IMR-90 (cell line): ENCODE measurements around the gene SOX12. TPM values are rescaled to one million over a fixed set of nuclear protein-coding genes. Genes with fewer than 3 reads are reported as not detected.

Experiments
- ATAC-seq: fragments of 200-7000 bp; cut with Tn5 transposase; 2 replicates; pipeline ENCODE4 v1.9.1; 2020; ENCODE audit warnings: low read depth, mild to moderate bottlenecking, moderate library complexity
- BruUV-seq: library from RNA; stranded (reverse); fragments of 400-500 nt; replicated peaks from 2 replicates; lab custom pipeline; 2021; lab: Mats Ljungman, UMichigan
- CTCF ChIA-PET: fragments of 300-600 bp; formaldehyde crosslinking; extraction: SDS; loops from one replicate; lab custom pipeline; 2021; ENCODE audit warnings: antibody characterized with exemption; lab: Yijun Ruan, JAX
- POLR2A ChIA-PET: fragments of 300-600 bp; sonication (Branson Sonifier 250); formaldehyde crosslinking; loops from one replicate; lab custom pipeline; 2022; ENCODE audit warnings: antibody characterized with exemption; ENCODE audit not compliant: unreplicated experiment; lab: Charles Lee
- DNase-seq: peaks from one replicate; pipeline ENCODE4 v3.0.0; 2013
- H2AFZ ChIP-seq: replicated peaks from 2 replicates; pipeline ENCODE3; 2013; ENCODE audit warnings: low read length, mild to moderate bottlenecking; ENCODE audit not compliant: poor library complexity
- H2AK5ac ChIP-seq: 2 replicates; pipeline ENCODE4 v1.6.1; 2013; ENCODE audit warnings: low read depth, low read length, inconsistent platforms
- H2AK9ac ChIP-seq: replicated peaks from 2 replicates; pipeline ENCODE3; 2013; ENCODE audit warnings: mild to moderate bottlenecking, low read depth, low read length, moderate library complexity; ENCODE audit not compliant: poor library complexity
- H2BK120ac ChIP-seq: 2 replicates; pipeline ENCODE4 v1.6.1; 2013; ENCODE audit warnings: low read depth, low read length, inconsistent platforms
- H2BK15ac ChIP-seq: 3 replicates; pipeline ENCODE4 v1.6.1; 2013; ENCODE audit warnings: low read depth, low read length, inconsistent platforms
- H2BK20ac ChIP-seq: 2 replicates; pipeline ENCODE4 v1.6.1; 2013; ENCODE audit warnings: low read depth, mild to moderate bottlenecking, inconsistent platforms, low read length, moderate library complexity
- H2BK5ac ChIP-seq: 2 replicates; pipeline ENCODE4 v1.6.1; 2013; ENCODE audit warnings: mild to moderate bottlenecking, low read depth, low read length, inconsistent platforms; ENCODE audit not compliant: poor library complexity, severe bottlenecking
- H3K14ac ChIP-seq: replicated peaks from 2 replicates; pipeline ENCODE4 v1.6.1; 2013; ENCODE audit warnings: low read depth, low read length, inconsistent platforms
- H3K18ac ChIP-seq: 2 replicates; pipeline ENCODE4 v1.6.1; 2013; ENCODE audit warnings: low read depth, low read length, control low read depth
- H3K23ac ChIP-seq: 2 replicates; pipeline ENCODE4 v1.6.1; 2013; ENCODE audit warnings: low read depth, low read length, inconsistent platforms
- H3K27ac ChIP-seq: 2 replicates; pipeline ENCODE4 v1.5.1; 2013; ENCODE audit warnings: mild to moderate bottlenecking, control low read depth, low read length; ENCODE audit not compliant: insufficient read depth
- H3K27me3 ChIP-seq: 2 replicates; pipeline ENCODE4 v1.6.1; 2013; ENCODE audit warnings: low read length; ENCODE audit not compliant: control insufficient read depth, insufficient read depth
- H3K36me3 ChIP-seq: 2 replicates; pipeline ENCODE4 v1.6.1; 2013; ENCODE audit warnings: low read length, mixed read lengths; ENCODE audit not compliant: control insufficient read depth, insufficient read depth
- H3K4ac ChIP-seq: 2 replicates; pipeline ENCODE4 v1.6.1; 2013; ENCODE audit warnings: low read depth, low read length, inconsistent platforms
- H3K4me1 ChIP-seq: 2 replicates; pipeline ENCODE4 v1.6.1; 2013; ENCODE audit warnings: low read length, mixed read lengths; ENCODE audit not compliant: control insufficient read depth, insufficient read depth
- H3K4me2 ChIP-seq: 2 replicates; pipeline ENCODE4 v1.6.1; 2013; ENCODE audit warnings: low read depth, mild to moderate bottlenecking, control low read depth, low read length, moderate library complexity
- H3K4me3 ChIP-seq: 2 replicates; pipeline ENCODE4 v1.5.1; 2013; ENCODE audit warnings: low read depth, mild to moderate bottlenecking, control low read depth, low read length, moderate library complexity; ENCODE audit not compliant: insufficient read depth
- H3K56ac ChIP-seq: 2 replicates; pipeline ENCODE4 v1.6.1; 2013; ENCODE audit warnings: low read length, inconsistent platforms; ENCODE audit not compliant: insufficient read depth; ENCODE audit errors: extremely low read depth
- H3K79me1 ChIP-seq, 2 experiments: 2 replicates each; pipeline ENCODE4 v1.6.1; 2013; ENCODE audit warnings: low read length in 2 of 2, inconsistent platforms in 1 of 2, low read depth in 1 of 2
- H3K9ac ChIP-seq: 2 replicates; pipeline ENCODE4 v1.6.1; 2013; ENCODE audit warnings: low read depth, low read length, control low read depth
- H3K9me1 ChIP-seq: 2 replicates; pipeline ENCODE4 v1.6.1; 2013; ENCODE audit warnings: low read length, inconsistent platforms; ENCODE audit not compliant: insufficient read depth
- H3K9me3 ChIP-seq: 2 replicates; pipeline ENCODE4 v1.6.1; 2013; ENCODE audit warnings: low read length; ENCODE audit not compliant: control insufficient read depth, insufficient read depth
- H4K20me1 ChIP-seq: 2 replicates; pipeline ENCODE4 v1.6.1; 2013; ENCODE audit warnings: low read length, inconsistent platforms; ENCODE audit not compliant: insufficient read depth
- H4K5ac ChIP-seq: 2 replicates; pipeline ENCODE4 v1.6.1; 2013; ENCODE audit warnings: mild to moderate bottlenecking, low read depth, low read length, control low read depth
- H4K8ac ChIP-seq, 2 experiments: 2 replicates each; pipeline ENCODE4 v1.6.1; 2013; ENCODE audit warnings: low read depth in 2 of 2, low read length in 2 of 2, control low read depth in 1 of 2, inconsistent platforms in 1 of 2
- H4K91ac ChIP-seq: 2 replicates; pipeline ENCODE4 v1.6.1; 2013; ENCODE audit warnings: low read depth, low read length, inconsistent platforms; ENCODE audit not compliant: insufficient read depth
- BHLHE40 ChIP-seq: fragments of 150-350 bp; IDR thresholded peaks from 2 replicates; pipeline ENCODE4 v1.6.1; 2016; ENCODE audit warnings: mild to moderate bottlenecking, low read depth, low read length
- CEBPB ChIP-seq: IDR thresholded peaks from 2 replicates; pipeline ENCODE4 v1.6.1; 2012; ENCODE audit warnings: low read depth, low read length, improper control_type of control experiment
- CHD1 ChIP-seq: IDR thresholded peaks from 2 replicates; pipeline ENCODE4 v1.6.1; 2012; ENCODE audit warnings: low read depth, low read length, improper control_type of control experiment
- CTCF ChIP-seq: conservative IDR thresholded peaks from 2 replicates; pipeline ENCODE4 v1.5.1; 2012; ENCODE audit warnings: mild to moderate bottlenecking, low read depth, low read length, improper control_type of control experiment
- ELK1 ChIP-seq: fragments of 150-350 bp; IDR thresholded peaks from 2 replicates; pipeline ENCODE4 v1.6.1; 2016; ENCODE audit warnings: low read depth, mild to moderate bottlenecking, low read length, moderate library complexity, borderline replicate concordance
- FOS ChIP-seq: fragments of 150-350 bp; IDR thresholded peaks from 2 replicates; pipeline ENCODE4 v1.6.1; 2016; ENCODE audit warnings: low read depth, low read length
- MAFK ChIP-seq: IDR thresholded peaks from 2 replicates; pipeline ENCODE4 v1.6.1; 2012; ENCODE audit warnings: low read depth, low read length, improper control_type of control experiment
- MAZ ChIP-seq: IDR thresholded peaks from 2 replicates; pipeline ENCODE4 v1.6.1; 2012; ENCODE audit warnings: low read depth, mild to moderate bottlenecking, low read length, improper control_type of control experiment, moderate library complexity, borderline replicate concordance
- MXI1 ChIP-seq: IDR thresholded peaks from 2 replicates; pipeline ENCODE4 v1.6.1; 2012; ENCODE audit warnings: low read depth, mild to moderate bottlenecking, low read length, moderate library complexity, borderline replicate concordance
- NFE2L2 ChIP-seq: fragments of 150-350 bp; IDR thresholded peaks from 2 replicates; pipeline ENCODE4 v1.6.1; 2016; ENCODE audit warnings: low read depth, mild to moderate bottlenecking, low read length
- POLR2A ChIP-seq: IDR thresholded peaks from 2 replicates; pipeline ENCODE4 v1.6.1; 2012; ENCODE audit warnings: mild to moderate bottlenecking, low read depth, low read length
- RAD21 ChIP-seq: IDR thresholded peaks from 2 replicates; pipeline ENCODE4 v1.6.1; 2012; ENCODE audit warnings: low read length, improper control_type of control experiment
- RCOR1 ChIP-seq: IDR thresholded peaks from 2 replicates; pipeline ENCODE4 v1.6.1; 2012; ENCODE audit warnings: mild to moderate bottlenecking, low read length, improper control_type of control experiment; ENCODE audit not compliant: insufficient replicate concordance
- RFX5 ChIP-seq: IDR thresholded peaks from 2 replicates; pipeline ENCODE4 v1.8.0; 2012; ENCODE audit warnings: low read depth, mild to moderate bottlenecking, low read length, moderate library complexity
- SMC3 ChIP-seq: fragments of 150-350 bp; IDR thresholded peaks from 2 replicates; pipeline ENCODE4 v1.6.1; 2016; ENCODE audit warnings: low read depth, mild to moderate bottlenecking, antibody characterized with exemption, low read length, moderate library complexity
- USF2 ChIP-seq: fragments of 150-350 bp; IDR thresholded peaks from 2 replicates; pipeline ENCODE4 v1.6.1; 2017; ENCODE audit warnings: mild to moderate bottlenecking, antibody characterized with exemption, low read length, low read depth
- WGBS, 2 experiments: methylation state at CpG; one replicate each; pipeline versions ENCODE4 v1.1.5 to v1.1.7; 2013; ENCODE audit warnings: missing lambda C conversion rate in 2 of 2; ENCODE audit not compliant: insufficient read length in 1 of 2; ENCODE audit errors: extremely low coverage in 2 of 2; 5-methylcytosine and 5-hydroxymethylcytosine counted together
- dilution Hi-C: fragments of 300-500 bp; cut with HindIII; formaldehyde crosslinking; loops from one replicate; pipeline ENCODE4 v1.14.3; 2018; ENCODE audit warnings: low sequenced_read_pairs; ENCODE audit not compliant: unreplicated experiment
- in situ Hi-C: fragments of 300-500 bp; cut with MboI; formaldehyde crosslinking; loops from 3 replicates; pipeline ENCODE4 v1.14.3; 2019; ENCODE audit warnings: low sequenced_read_pairs, inconsistent platforms, mixed read lengths
- intact Hi-C: fragments of 100-400 bp; cut with micrococcal nuclease; formaldehyde crosslinking; loops from 2 replicates; pipeline ENCODE4 v1.10.0; 2022
- polyA plus RNA-seq, 3 experiments: library from polyadenylated mRNA; depleted of rRNA; stranded (reverse); fragments of >200 nt; gene quantifications; 2 replicates each; pipeline ENCODE4 v1.2.3, GENCODE V29; 2012; ENCODE audit warnings: low replicate concordance in 1 of 3
- total RNA-seq: library from RNA; depleted of rRNA; stranded (reverse); fragments of >200 nt; gene quantifications from 2 replicates; pipeline ENCODE4 v1.2.3, GENCODE V29; 2012

The SOX12 gene
- total and polyA plus RNA-seq, 2 of the 4 experiments (the other 2 are of a cell fraction): 1.1 to 6.2 TPM

GRCh38 chr20:312866-313265 is 12.5 kb upstream of the SOX12 start:
- Histone ChIP-seq H3K23ac (no peak overlapping the region), H2BK15ac (no peak overlapping the region), H4K5ac (no peak overlapping the region), H3K18ac (no peak overlapping the region), H2BK120ac (no peak overlapping the region), H4K20me1 (no peaks in the 10 kb centered on the region), H3K36me3 (no peaks in the 10 kb centered on the region), H3K4me1 (peaks cover 17% of the 10 kb centered on the region), H3K27ac (no peak overlapping the region), H3K4me3 (no peak overlapping the region), H2AFZ (no peak overlapping the region), H3K14ac (no peak overlapping the region), H2AK9ac (no peak overlapping the region), H3K9me1 (peaks cover 7% of the 10 kb centered on the region; the same call in 1 of the 2 replicates), H3K9me3 (no peaks in the 10 kb centered on the region), H3K9ac (no peak overlapping the region), H3K79me1 (peaks cover 0 to 4% of the 10 kb centered on the region in 2 experiments; a peak in 1 of 4 replicates), H3K4me2 (no peak overlapping the region), H2BK5ac (no peak overlapping the region), H4K91ac (no peak overlapping the region), H4K8ac (no peak overlapping the region), H3K27me3 (no peaks in the 10 kb centered on the region), H3K4ac (no peak overlapping the region), H2BK20ac (no peak overlapping the region), H3K56ac (no peak overlapping the region), H2AK5ac (no peak overlapping the region)
- no TSS peak for BruUV-seq
- CTCF ChIA-PET: no interaction called here
- no peak for DNase-seq
- TF ChIP-seq CHD1: no peak
- no peak for TF ChIP-seq BHLHE40
- TF ChIP-seq SMC3: no peak
- TF ChIP-seq NFE2L2: no peak
- TF ChIP-seq FOS: no peak
- TF ChIP-seq CEBPB: no peak
- no peak for TF ChIP-seq POLR2A
- TF ChIP-seq MXI1: no peak
- TF ChIP-seq RFX5: no peak
- no peak for TF ChIP-seq MAZ
- TF ChIP-seq RAD21: no peak
- no peak for TF ChIP-seq RCOR1
- no peak for TF ChIP-seq USF2
- TF ChIP-seq CTCF: no peak
- no peak for TF ChIP-seq ELK1
- no peak for TF ChIP-seq MAFK
- POLR2A ChIA-PET: no interaction called here
- WGBS, 2 experiments: no CpG with 5 or more reads among the region's 1 CpG
- dilution Hi-C loops: no loop called here
- intact Hi-C loops: no loop called here
- in situ Hi-C loops: no loop called here
- ATAC-seq: no peak
